ENCODE results near the gene ZCWPW2. TPM values are rescaled to one million over a fixed set of nuclear protein-coding genes. Genes with fewer than 3 reads are reported as not detected.

ZCWPW2 gene
- polyA plus RNA-seq, 6 donors from 2014 or later, result 0.51 to 0.64 (median 0.57) TPM; not detected in 3

- H3K27me3 Mint-ChIP-seq, result no peaks in the 10 kb centered on the region
- H3K4me1 Mint-ChIP-seq, result no peaks in the 10 kb centered on the region
- H3K36me3 Mint-ChIP-seq, result no peaks in the 10 kb centered on the region
- no peak overlapping the region for H3K4me3 Mint-ChIP-seq
- ATAC-seq (ENCODE audit: low read depth in 2 of 2) (no peak), DNase-seq (no peak)
- H3K27ac Mint-ChIP-seq, result no peak overlapping the region
- H3K9me3 Mint-ChIP-seq, result peaks cover 0 to 2% (median 0%) of the 10 kb centered on the region in 7 donors
Observed at GRCh38 chr3:28556195-28556594, 207.7 kb downstream of the ZCWPW2 start.

GRCh38 chr3:28564211-28564610 is 215.7 kb downstream of the ZCWPW2 start:
- no peaks in the 10 kb centered on the region for H3K36me3 Mint-ChIP-seq
- peaks cover 0 to 4% (median 0%) of the 10 kb centered on the region in 3 donors for H3K27me3 Mint-ChIP-seq
- DNase-seq (no peak), ATAC-seq (ENCODE audit: low read depth in 2 of 2) (no peak)
- H3K9me3 Mint-ChIP-seq, result peaks cover 0 to 11% (median 2%) of the 10 kb centered on the region in 7 donors
- H3K4me1 Mint-ChIP-seq, result no peaks in the 10 kb centered on the region
- no peak overlapping the region for H3K4me3 Mint-ChIP-seq
- H3K27ac Mint-ChIP-seq, result no peak overlapping the region

GRCh38 chr3:28569357-28569756 is 220.8 kb downstream of the ZCWPW2 start:
- H3K27me3 Mint-ChIP-seq, result peaks cover 6 to 16% (median 8%) of the 10 kb centered on the region in 3 donors
- ATAC-seq (ENCODE audit: low read depth in 2 of 2) (no peak), DNase-seq (no peak)
- peak overlapping the region in 1 of 6 donors; percentile 63 for H3K27ac Mint-ChIP-seq
- no peaks in the 10 kb centered on the region for H3K4me1 Mint-ChIP-seq
- H3K4me3 Mint-ChIP-seq, result no peak overlapping the region
- H3K36me3 Mint-ChIP-seq, result no peaks in the 10 kb centered on the region
- H3K9me3 Mint-ChIP-seq, result peaks cover 0 to 12% (median 2%) of the 10 kb centered on the region in 7 donors

GRCh38 chr3:28574036-28574435 is 225.5 kb downstream of the ZCWPW2 start:
- H3K4me1 Mint-ChIP-seq, result peaks cover 0 to 1% (median 0%) of the 10 kb centered on the region in 3 donors
- no peak overlapping the region for H3K27ac Mint-ChIP-seq
- no peak for DNase-seq
- H3K36me3 Mint-ChIP-seq, result no peaks in the 10 kb centered on the region
- ATAC-seq (ENCODE audit: low read depth in 2 of 2), result no peak
- H3K4me3 Mint-ChIP-seq, result no peak overlapping the region
- H3K27me3 Mint-ChIP-seq, result peaks cover 36 to 40% (median 40%) of the 10 kb centered on the region in 3 donors
- peaks cover 0 to 4% (median 2%) of the 10 kb centered on the region in 7 donors for H3K9me3 Mint-ChIP-seq

GRCh38 chr3:28575100-28575745 is 226.7 kb downstream of the ZCWPW2 start:
- ATAC-seq (ENCODE audit: low read depth in 2 of 2) (no peak), DNase-seq (no peak)
- peaks cover 0 to 1% (median 0%) of the 10 kb centered on the region in 3 donors for H3K4me1 Mint-ChIP-seq
- H3K4me3 Mint-ChIP-seq, result no peak overlapping the region
- no peaks in the 10 kb centered on the region for H3K36me3 Mint-ChIP-seq
- peaks cover 42 to 49% (median 48%) of the 10 kb centered on the region in 3 donors for H3K27me3 Mint-ChIP-seq
- H3K9me3 Mint-ChIP-seq, result peaks cover 0 to 5% (median 1%) of the 10 kb centered on the region in 7 donors
- no peak overlapping the region for H3K27ac Mint-ChIP-seq

Other genes starting within 250 kb of the ZCWPW2 start
- 10 to 100 TPM; 24.1 to 34.0 (median 27.1) TPM for gene CMC1, start 107.1 kb upstream of the ZCWPW2 start, polyA plus RNA-seq (ENCODE audit: low read depth in 6 of 6)
- 10 to 100 TPM; 26.4 to 39.8 (median 34.4) TPM for gene AZI2, start 103 bp downstream of the ZCWPW2 start, polyA plus RNA-seq (ENCODE audit: low read depth in 6 of 6)